IMR-90 (cell line): ENCODE measurements around the gene GTF2H4. TPM values are rescaled to one million over a fixed set of nuclear protein-coding genes. Genes with fewer than 3 reads are reported as not detected.

Experiments
- ATAC-seq: fragments of 200-7000 bp; cut with Tn5 transposase; 2 replicates; pipeline ENCODE4 v1.9.1; 2020; ENCODE audit warnings: low read depth, mild to moderate bottlenecking, moderate library complexity
- BruUV-seq: library from RNA; stranded (reverse); fragments of 400-500 nt; replicated peaks from 2 replicates; lab custom pipeline; 2021; lab: Mats Ljungman, UMichigan
- CTCF ChIA-PET: fragments of 300-600 bp; formaldehyde crosslinking; extraction: SDS; loops from one replicate; lab custom pipeline; 2021; ENCODE audit warnings: antibody characterized with exemption; lab: Yijun Ruan, JAX
- POLR2A ChIA-PET: fragments of 300-600 bp; sonication (Branson Sonifier 250); formaldehyde crosslinking; loops from one replicate; lab custom pipeline; 2022; ENCODE audit warnings: antibody characterized with exemption; ENCODE audit not compliant: unreplicated experiment; lab: Charles Lee
- DNase-seq: peaks from one replicate; pipeline ENCODE4 v3.0.0; 2013
- H2AFZ ChIP-seq: replicated peaks from 2 replicates; pipeline ENCODE3; 2013; ENCODE audit warnings: low read length, mild to moderate bottlenecking; ENCODE audit not compliant: poor library complexity
- H2AK5ac ChIP-seq: 2 replicates; pipeline ENCODE4 v1.6.1; 2013; ENCODE audit warnings: low read depth, low read length, inconsistent platforms
- H2AK9ac ChIP-seq: replicated peaks from 2 replicates; pipeline ENCODE3; 2013; ENCODE audit warnings: mild to moderate bottlenecking, low read depth, low read length, moderate library complexity; ENCODE audit not compliant: poor library complexity
- H2BK120ac ChIP-seq: 2 replicates; pipeline ENCODE4 v1.6.1; 2013; ENCODE audit warnings: low read depth, low read length, inconsistent platforms
- H2BK15ac ChIP-seq: 3 replicates; pipeline ENCODE4 v1.6.1; 2013; ENCODE audit warnings: low read depth, low read length, inconsistent platforms
- H2BK20ac ChIP-seq: 2 replicates; pipeline ENCODE4 v1.6.1; 2013; ENCODE audit warnings: low read depth, mild to moderate bottlenecking, inconsistent platforms, low read length, moderate library complexity
- H2BK5ac ChIP-seq: 2 replicates; pipeline ENCODE4 v1.6.1; 2013; ENCODE audit warnings: mild to moderate bottlenecking, low read depth, low read length, inconsistent platforms; ENCODE audit not compliant: poor library complexity, severe bottlenecking
- H3K14ac ChIP-seq: replicated peaks from 2 replicates; pipeline ENCODE4 v1.6.1; 2013; ENCODE audit warnings: low read depth, low read length, inconsistent platforms
- H3K18ac ChIP-seq: 2 replicates; pipeline ENCODE4 v1.6.1; 2013; ENCODE audit warnings: low read depth, low read length, control low read depth
- H3K23ac ChIP-seq: 2 replicates; pipeline ENCODE4 v1.6.1; 2013; ENCODE audit warnings: low read depth, low read length, inconsistent platforms
- H3K27ac ChIP-seq: 2 replicates; pipeline ENCODE4 v1.5.1; 2013; ENCODE audit warnings: mild to moderate bottlenecking, control low read depth, low read length; ENCODE audit not compliant: insufficient read depth
- H3K27me3 ChIP-seq: 2 replicates; pipeline ENCODE4 v1.6.1; 2013; ENCODE audit warnings: low read length; ENCODE audit not compliant: control insufficient read depth, insufficient read depth
- H3K36me3 ChIP-seq: 2 replicates; pipeline ENCODE4 v1.6.1; 2013; ENCODE audit warnings: low read length, mixed read lengths; ENCODE audit not compliant: control insufficient read depth, insufficient read depth
- H3K4ac ChIP-seq: 2 replicates; pipeline ENCODE4 v1.6.1; 2013; ENCODE audit warnings: low read depth, low read length, inconsistent platforms
- H3K4me1 ChIP-seq: 2 replicates; pipeline ENCODE4 v1.6.1; 2013; ENCODE audit warnings: low read length, mixed read lengths; ENCODE audit not compliant: control insufficient read depth, insufficient read depth
- H3K4me2 ChIP-seq: 2 replicates; pipeline ENCODE4 v1.6.1; 2013; ENCODE audit warnings: low read depth, mild to moderate bottlenecking, control low read depth, low read length, moderate library complexity
- H3K4me3 ChIP-seq: 2 replicates; pipeline ENCODE4 v1.5.1; 2013; ENCODE audit warnings: low read depth, mild to moderate bottlenecking, control low read depth, low read length, moderate library complexity; ENCODE audit not compliant: insufficient read depth
- H3K56ac ChIP-seq: 2 replicates; pipeline ENCODE4 v1.6.1; 2013; ENCODE audit warnings: low read length, inconsistent platforms; ENCODE audit not compliant: insufficient read depth; ENCODE audit errors: extremely low read depth
- H3K79me1 ChIP-seq, 2 experiments: 2 replicates each; pipeline ENCODE4 v1.6.1; 2013; ENCODE audit warnings: low read length in 2 of 2, inconsistent platforms in 1 of 2, low read depth in 1 of 2
- H3K9ac ChIP-seq: 2 replicates; pipeline ENCODE4 v1.6.1; 2013; ENCODE audit warnings: low read depth, low read length, control low read depth
- H3K9me1 ChIP-seq: 2 replicates; pipeline ENCODE4 v1.6.1; 2013; ENCODE audit warnings: low read length, inconsistent platforms; ENCODE audit not compliant: insufficient read depth
- H3K9me3 ChIP-seq: 2 replicates; pipeline ENCODE4 v1.6.1; 2013; ENCODE audit warnings: low read length; ENCODE audit not compliant: control insufficient read depth, insufficient read depth
- H4K20me1 ChIP-seq: 2 replicates; pipeline ENCODE4 v1.6.1; 2013; ENCODE audit warnings: low read length, inconsistent platforms; ENCODE audit not compliant: insufficient read depth
- H4K5ac ChIP-seq: 2 replicates; pipeline ENCODE4 v1.6.1; 2013; ENCODE audit warnings: mild to moderate bottlenecking, low read depth, low read length, control low read depth
- H4K8ac ChIP-seq, 2 experiments: 2 replicates each; pipeline ENCODE4 v1.6.1; 2013; ENCODE audit warnings: low read depth in 2 of 2, low read length in 2 of 2, control low read depth in 1 of 2, inconsistent platforms in 1 of 2
- H4K91ac ChIP-seq: 2 replicates; pipeline ENCODE4 v1.6.1; 2013; ENCODE audit warnings: low read depth, low read length, inconsistent platforms; ENCODE audit not compliant: insufficient read depth
- CEBPB ChIP-seq: IDR thresholded peaks from 2 replicates; pipeline ENCODE4 v1.6.1; 2012; ENCODE audit warnings: low read depth, low read length, improper control_type of control experiment
- CHD1 ChIP-seq: IDR thresholded peaks from 2 replicates; pipeline ENCODE4 v1.6.1; 2012; ENCODE audit warnings: low read depth, low read length, improper control_type of control experiment
- ELK1 ChIP-seq: fragments of 150-350 bp; IDR thresholded peaks from 2 replicates; pipeline ENCODE4 v1.6.1; 2016; ENCODE audit warnings: low read depth, mild to moderate bottlenecking, low read length, moderate library complexity, borderline replicate concordance
- FOS ChIP-seq: fragments of 150-350 bp; IDR thresholded peaks from 2 replicates; pipeline ENCODE4 v1.6.1; 2016; ENCODE audit warnings: low read depth, low read length
- MAFK ChIP-seq: IDR thresholded peaks from 2 replicates; pipeline ENCODE4 v1.6.1; 2012; ENCODE audit warnings: low read depth, low read length, improper control_type of control experiment
- MAZ ChIP-seq: IDR thresholded peaks from 2 replicates; pipeline ENCODE4 v1.6.1; 2012; ENCODE audit warnings: low read depth, mild to moderate bottlenecking, low read length, improper control_type of control experiment, moderate library complexity, borderline replicate concordance
- MXI1 ChIP-seq: IDR thresholded peaks from 2 replicates; pipeline ENCODE4 v1.6.1; 2012; ENCODE audit warnings: low read depth, mild to moderate bottlenecking, low read length, moderate library complexity, borderline replicate concordance
- NFE2L2 ChIP-seq: fragments of 150-350 bp; IDR thresholded peaks from 2 replicates; pipeline ENCODE4 v1.6.1; 2016; ENCODE audit warnings: low read depth, mild to moderate bottlenecking, low read length
- POLR2A ChIP-seq: IDR thresholded peaks from 2 replicates; pipeline ENCODE4 v1.6.1; 2012; ENCODE audit warnings: mild to moderate bottlenecking, low read depth, low read length
- RAD21 ChIP-seq: IDR thresholded peaks from 2 replicates; pipeline ENCODE4 v1.6.1; 2012; ENCODE audit warnings: low read length, improper control_type of control experiment
- RCOR1 ChIP-seq: IDR thresholded peaks from 2 replicates; pipeline ENCODE4 v1.6.1; 2012; ENCODE audit warnings: mild to moderate bottlenecking, low read length, improper control_type of control experiment; ENCODE audit not compliant: insufficient replicate concordance
- RFX5 ChIP-seq: IDR thresholded peaks from 2 replicates; pipeline ENCODE4 v1.8.0; 2012; ENCODE audit warnings: low read depth, mild to moderate bottlenecking, low read length, moderate library complexity
- WGBS, 2 experiments: methylation state at CpG; one replicate each; pipeline versions ENCODE4 v1.1.5 to v1.1.7; 2013; ENCODE audit warnings: missing lambda C conversion rate in 2 of 2; ENCODE audit not compliant: insufficient read length in 1 of 2; ENCODE audit errors: extremely low coverage in 2 of 2; 5-methylcytosine and 5-hydroxymethylcytosine counted together
- dilution Hi-C: fragments of 300-500 bp; cut with HindIII; formaldehyde crosslinking; loops from one replicate; pipeline ENCODE4 v1.14.3; 2018; ENCODE audit warnings: low sequenced_read_pairs; ENCODE audit not compliant: unreplicated experiment
- in situ Hi-C: fragments of 300-500 bp; cut with MboI; formaldehyde crosslinking; loops from 3 replicates; pipeline ENCODE4 v1.14.3; 2019; ENCODE audit warnings: low sequenced_read_pairs, inconsistent platforms, mixed read lengths
- intact Hi-C: fragments of 100-400 bp; cut with micrococcal nuclease; formaldehyde crosslinking; loops from 2 replicates; pipeline ENCODE4 v1.10.0; 2022
- polyA plus RNA-seq, 3 experiments: library from polyadenylated mRNA; depleted of rRNA; stranded (reverse); fragments of >200 nt; gene quantifications; 2 replicates each; pipeline ENCODE4 v1.2.3, GENCODE V29; 2012; ENCODE audit warnings: low replicate concordance in 1 of 3
- total RNA-seq: library from RNA; depleted of rRNA; stranded (reverse); fragments of >200 nt; gene quantifications from 2 replicates; pipeline ENCODE4 v1.2.3, GENCODE V29; 2012

Gene GTF2H4
- total and polyA plus RNA-seq, 2 of the 4 experiments (the other 2 are of a cell fraction): 13.4 to 30.8 TPM

- Histone ChIP-seq H2BK120ac (no peak overlapping the region), H3K27me3 (no peaks in the 10 kb centered on the region), H3K4me2 (no peak overlapping the region), H2BK15ac (no peak overlapping the region; the same call in 2 of the 3 replicates), H2AK9ac (no peak overlapping the region), H3K14ac (no peak overlapping the region), H3K9me1 (no peaks in the 10 kb centered on the region), H3K4me1 (peaks cover 12% of the 10 kb centered on the region), H2BK5ac (no peak overlapping the region), H4K8ac (no peak overlapping the region), H3K56ac (no peak overlapping the region), H2AK5ac (no peak overlapping the region), H4K5ac (no peak overlapping the region), H3K27ac (no peak overlapping the region), H2BK20ac (no peak overlapping the region), H3K79me1 (peaks cover 5 to 6% of the 10 kb centered on the region in 2 experiments; a peak in 1 of 4 replicates), H3K9ac (no peak overlapping the region), H3K4me3 (no peak overlapping the region), H4K91ac (no peak overlapping the region), H3K18ac (no peak overlapping the region), H2AFZ (no peak overlapping the region), H3K9me3 (no peaks in the 10 kb centered on the region), H3K36me3 (peaks cover 36% of the 10 kb centered on the region), H3K4ac (no peak overlapping the region), H3K23ac (no peak overlapping the region), H4K20me1 (no peaks in the 10 kb centered on the region)
- BruUV-seq: no TSS peak
- ATAC-seq: no peak
- TF ChIP-seq MAZ (no peak), NFE2L2 (no peak), RFX5 (no peak), MXI1 (no peak), ELK1 (no peak), RCOR1 (no peak), CEBPB (no peak), POLR2A (no peak), RAD21 (no peak), MAFK (no peak), CHD1 (no peak), FOS (no peak)
- dilution Hi-C loops (no loop called here), in situ Hi-C loops (loop anchor here (5.0 kb wide), 1 partner anchor 160 kb away; no protein-coding TSS in a partner anchor), intact Hi-C loops (loop anchor here (10.0 kb wide), 1 partner anchor 277 kb away; no protein-coding TSS in a partner anchor)
- POLR2A ChIA-PET: no interaction called here
- WGBS, 2 experiments: 88% methylated on average over 4 of the region's 8 CpGs; no CpG with 5 or more reads in 1 of the 2 experiments
- CTCF ChIA-PET: interaction anchor here (3.1 kb wide), 1 partner anchor 153 kb away, joined by 12 read pairs; no protein-coding TSS in a partner anchor
- no peak for DNase-seq
Measured at GRCh38 chr6:30917487-30917886, 9.5 kb downstream of the GTF2H4 start.
